Neural progenitor cell (in vitro differentiated cells): Measurements from ENCODE around the gene LIPT1. TPM values are rescaled to one million over a fixed set of nuclear protein-coding genes. Genes with fewer than 3 reads are reported as not detected.

ENCODE experiments used
- DNase-seq: peaks from one replicate; pipeline ENCODE4 v3.0.0-alpha.2; 2016; ENCODE audit warnings: low spot score
- H2AFZ ChIP-seq: fragments of 200-600 bp; sonication (generic); replicated peaks from 2 replicates; pipeline ENCODE4 v1.6.1; 2016; ENCODE audit warnings: antibody characterized with exemption
- H3F3A ChIP-seq: fragments of 200-600 bp; sonication (generic); 2 replicates; pipeline ENCODE4 v1.6.1; 2016; ENCODE audit warnings: antibody characterized with exemption, low read depth
- H3K27ac ChIP-seq: fragments of 200-600 bp; sonication (generic); 2 replicates; pipeline ENCODE4 v1.5.1; 2016; ENCODE audit warnings: mild to moderate bottlenecking
- H3K27me3 ChIP-seq: fragments of 200-600 bp; sonication (generic); 2 replicates; pipeline ENCODE4 v1.6.1; 2016; ENCODE audit warnings: mild to moderate bottlenecking, moderate library complexity
- H3K36me3 ChIP-seq: fragments of 200-600 bp; sonication (generic); 2 replicates; pipeline ENCODE4 v1.5.1; 2016
- H3K4me1 ChIP-seq: fragments of 200-600 bp; sonication (generic); 2 replicates; pipeline ENCODE4 v1.6.1; 2016; ENCODE audit warnings: mixed run types
- H3K4me2 ChIP-seq: fragments of 200-600 bp; sonication (generic); 2 replicates; pipeline ENCODE4 v1.6.1; 2016
- H3K4me3 ChIP-seq: fragments of 200-600 bp; sonication (generic); 2 replicates; pipeline ENCODE4 v1.5.1; 2016
- H3K79me2 ChIP-seq: fragments of 200-600 bp; sonication (generic); 2 replicates; pipeline ENCODE4 v1.6.1; 2016; ENCODE audit warnings: low read depth
- H3K9ac ChIP-seq: fragments of 200-600 bp; sonication (generic); 2 replicates; pipeline ENCODE4 v1.6.1; 2016
- H3K9me3 ChIP-seq: fragments of 200-600 bp; sonication (generic); 2 replicates; pipeline ENCODE4 v1.5.1; 2016; ENCODE audit warnings: low read depth
- H4K20me1 ChIP-seq: fragments of 200-600 bp; sonication (generic); 2 replicates; pipeline ENCODE4 v1.6.1; 2016; ENCODE audit warnings: low read depth
- H3K27ac Mint-ChIP-seq: 3 replicates; pipeline ENCODE4 v1.8.0; 2021; ENCODE audit warnings: mixed read lengths
- H3K27me3 Mint-ChIP-seq: 2 replicates; pipeline ENCODE4 v1.8.0; 2022; ENCODE audit warnings: low read depth, mild to moderate bottlenecking, inconsistent platforms, moderate library complexity, mixed read lengths; ENCODE audit not compliant: insufficient read depth
- H3K36me3 Mint-ChIP-seq: 3 replicates; pipeline ENCODE4 v1.8.0; 2021; ENCODE audit warnings: mixed read lengths
- H3K4me1 Mint-ChIP-seq: 3 replicates; pipeline ENCODE4 v1.8.0; 2021; ENCODE audit warnings: mixed read lengths
- H3K4me3 Mint-ChIP-seq: 3 replicates; pipeline ENCODE4 v1.8.0; 2021; ENCODE audit warnings: mild to moderate bottlenecking, moderate library complexity, mixed read lengths
- H3K9me3 Mint-ChIP-seq: 3 replicates; pipeline ENCODE4 v1.8.0; 2020; ENCODE audit warnings: mixed read lengths
- EZH2 ChIP-seq: fragments of 200-600 bp; sonication (generic); IDR thresholded peaks from 2 replicates; pipeline ENCODE4 v1.6.1; 2017; ENCODE audit warnings: antibody characterized with exemption, mild to moderate bottlenecking, moderate library complexity
- EZH2phosphoT487 ChIP-seq: fragments of 200-600 bp; sonication (generic); IDR thresholded peaks from 2 replicates; pipeline ENCODE4 v1.6.1; 2017; ENCODE audit warnings: antibody characterized with exemption
- total RNA-seq: library from RNA; depleted of rRNA; stranded (reverse); fragments of >200 nt; gene quantifications from 2 replicates; pipeline ENCODE4 v1.2.3, GENCODE V29; 2015; ENCODE audit warnings: low replicate concordance
- TF ChIP-seq, protein P1 (sequence below): fragments of 200-600 bp; sonication (generic); IDR thresholded peaks from 2 replicates; pipeline ENCODE4 v1.5.1; 2017; ENCODE audit warnings: antibody characterized with exemption, mild to moderate bottlenecking

The LIPT1 gene
- total RNA-seq, 1 donor from 2014 or later: 9.6 TPM

DNA sequence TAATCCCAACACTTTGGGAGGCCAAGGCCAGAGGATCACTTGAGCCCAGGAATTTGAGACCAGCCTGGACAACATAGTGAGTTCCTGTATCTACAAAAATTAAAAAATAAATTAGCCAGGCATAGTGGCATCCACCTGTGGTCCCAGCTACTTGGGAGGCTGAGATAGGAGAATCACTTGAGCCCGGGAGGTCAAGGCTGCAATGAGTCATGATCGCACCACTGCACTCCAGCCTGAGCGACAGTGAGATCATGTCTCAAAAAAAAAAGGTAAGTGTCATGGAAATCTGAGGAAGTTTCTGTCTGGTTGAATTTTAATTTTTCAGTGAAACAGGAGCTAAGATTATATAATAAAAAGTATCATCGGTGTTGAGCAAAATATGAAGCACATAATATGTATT, 15.8 kb upstream of the LIPT1 start:
- H3K9me3 Mint-ChIP-seq: peaks cover 16% of the 10 kb centered on the region
- Histone ChIP-seq H3K36me3 (no peaks in the 10 kb centered on the region), H3K4me3 (no peak overlapping the region), H3K9me3 (no peaks in the 10 kb centered on the region), H3K79me2 (peaks cover 12% of the 10 kb centered on the region), H3K27ac (no peak overlapping the region), H3K4me1 (peaks cover 12% of the 10 kb centered on the region), H3K9ac (no peak overlapping the region), H3K4me2 (no peak overlapping the region), H4K20me1 (no peaks in the 10 kb centered on the region), H3K27me3 (peaks cover 10% of the 10 kb centered on the region), H2AFZ (no peak overlapping the region), H3F3A (peaks cover 30% of the 10 kb centered on the region)
- DNase-seq: no peak
- TF ChIP-seq EZH2: no peak
- TF ChIP-seq EZH2phosphoT487: no peak
- TF ChIP-seq, protein P1, sequence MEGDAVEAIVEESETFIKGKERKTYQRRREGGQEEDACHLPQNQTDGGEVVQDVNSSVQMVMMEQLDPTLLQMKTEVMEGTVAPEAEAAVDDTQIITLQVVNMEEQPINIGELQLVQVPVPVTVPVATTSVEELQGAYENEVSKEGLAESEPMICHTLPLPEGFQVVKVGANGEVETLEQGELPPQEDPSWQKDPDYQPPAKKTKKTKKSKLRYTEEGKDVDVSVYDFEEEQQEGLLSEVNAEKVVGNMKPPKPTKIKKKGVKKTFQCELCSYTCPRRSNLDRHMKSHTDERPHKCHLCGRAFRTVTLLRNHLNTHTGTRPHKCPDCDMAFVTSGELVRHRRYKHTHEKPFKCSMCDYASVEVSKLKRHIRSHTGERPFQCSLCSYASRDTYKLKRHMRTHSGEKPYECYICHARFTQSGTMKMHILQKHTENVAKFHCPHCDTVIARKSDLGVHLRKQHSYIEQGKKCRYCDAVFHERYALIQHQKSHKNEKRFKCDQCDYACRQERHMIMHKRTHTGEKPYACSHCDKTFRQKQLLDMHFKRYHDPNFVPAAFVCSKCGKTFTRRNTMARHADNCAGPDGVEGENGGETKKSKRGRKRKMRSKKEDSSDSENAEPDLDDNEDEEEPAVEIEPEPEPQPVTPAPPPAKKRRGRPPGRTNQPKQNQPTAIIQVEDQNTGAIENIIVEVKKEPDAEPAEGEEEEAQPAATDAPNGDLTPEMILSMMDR: no peak
- H3K27ac Mint-ChIP-seq: no peak overlapping the region
- H3K36me3 Mint-ChIP-seq: peaks cover 8% of the 10 kb centered on the region
- no peak overlapping the region for H3K4me3 Mint-ChIP-seq
- H3K27me3 Mint-ChIP-seq: peaks cover 16% of the 10 kb centered on the region
- H3K4me1 Mint-ChIP-seq: peaks cover 7% of the 10 kb centered on the region

GRCh38 chr2:99140056-99140859, 14.5 kb upstream of the LIPT1 start:
- Histone ChIP-seq H3K27me3 (peaks cover 10% of the 10 kb centered on the region), H3K4me2 (peak overlapping the region; percentile 85), H3K4me3 (peak overlapping the region; percentile 79), H3K9ac (peak overlapping the region; percentile 15), H2AFZ (peak overlapping the region; percentile 93), H3K27ac (no peak overlapping the region), H3K36me3 (no peaks in the 10 kb centered on the region), H3F3A (peaks cover 30% of the 10 kb centered on the region), H3K79me2 (peaks cover 12% of the 10 kb centered on the region), H3K4me1 (peaks cover 12% of the 10 kb centered on the region), H4K20me1 (no peaks in the 10 kb centered on the region), H3K9me3 (no peaks in the 10 kb centered on the region)
- Mint-ChIP-seq H3K27me3 (peaks cover 14% of the 10 kb centered on the region), H3K4me3 (peak overlapping the region; percentile 96), H3K36me3 (peaks cover 2% of the 10 kb centered on the region), H3K27ac (peak overlapping the region; percentile 63), H3K4me1 (peaks cover 7% of the 10 kb centered on the region), H3K9me3 (peaks cover 9% of the 10 kb centered on the region)
- DNase-seq: no peak
- TF ChIP-seq EZH2phosphoT487: no peak
- TF ChIP-seq, protein P1: no peak
- no peak for TF ChIP-seq EZH2

DNA sequence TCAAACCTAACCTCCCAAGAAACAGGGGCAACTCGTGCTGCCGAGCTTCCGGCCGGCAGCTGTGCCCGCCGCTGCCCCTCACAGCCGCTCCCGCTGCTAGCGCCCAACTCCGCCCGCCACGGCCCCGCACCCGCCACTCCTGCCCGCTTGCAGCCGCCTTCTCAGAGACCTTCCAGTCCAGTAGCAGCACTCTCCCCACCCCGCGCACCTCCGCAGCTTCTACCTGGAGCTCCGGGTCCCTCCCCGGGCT, 14.0 kb upstream of the LIPT1 start:
- H3K4me2 ChIP-seq: peak overlapping the region; percentile 85
- H3K9me3 ChIP-seq: no peaks in the 10 kb centered on the region
- H3K79me2 ChIP-seq: peaks cover 12% of the 10 kb centered on the region
- no peaks in the 10 kb centered on the region for H3K36me3 ChIP-seq
- H3K9ac ChIP-seq: no peak overlapping the region
- H4K20me1 ChIP-seq: no peaks in the 10 kb centered on the region
- H3K27me3 Mint-ChIP-seq: peaks cover 14% of the 10 kb centered on the region
- H3K27me3 ChIP-seq: peaks cover 10% of the 10 kb centered on the region
- peak overlapping the region; percentile 79 for H3K4me3 ChIP-seq
- peak overlapping the region; percentile 96 for H3K4me3 Mint-ChIP-seq
- H3K9me3 Mint-ChIP-seq: peaks cover 5% of the 10 kb centered on the region
- TF ChIP-seq EZH2phosphoT487 (no peak), EZH2 (no peak)
- TF ChIP-seq, protein P1: no peak
- H3K27ac ChIP-seq: no peak overlapping the region
- H3K27ac Mint-ChIP-seq: no peak overlapping the region
- peaks cover 7% of the 10 kb centered on the region for H3K4me1 Mint-ChIP-seq
- peaks cover 12% of the 10 kb centered on the region for H3K4me1 ChIP-seq
- peak overlapping the region; percentile 93 for H2AFZ ChIP-seq
- no peaks in the 10 kb centered on the region for H3K36me3 Mint-ChIP-seq
- DNase-seq: peak; percentile 79
- H3F3A ChIP-seq: peaks cover 30% of the 10 kb centered on the region
